HUES48 (cell line): ENCODE data around the gene UBN2.
"Not testable (repeated sequence)": the region's sequence is repeated elsewhere in the genome, so short reads cannot be mapped to it uniquely, and the experiment has no call there.

Experiments used
- H3K27ac ChIP-seq: one replicate; pipeline ENCODE4 v1.7.0; 2013; ENCODE audit warnings: low read depth, low read length, inconsistent platforms
- H3K27me3 ChIP-seq: 2 replicates; pipeline ENCODE4 v1.6.1; 2013; ENCODE audit warnings: mild to moderate bottlenecking, low read length; ENCODE audit not compliant: control insufficient read depth, insufficient read depth
- H3K36me3 ChIP-seq: 2 replicates; pipeline ENCODE4 v1.6.1; 2013; ENCODE audit warnings: low read length; ENCODE audit not compliant: control insufficient read depth, insufficient read depth
- H3K4me1 ChIP-seq: 2 replicates; pipeline ENCODE4 v1.6.1; 2013; ENCODE audit warnings: mild to moderate bottlenecking, low read length; ENCODE audit not compliant: control insufficient read depth, insufficient read depth
- H3K4me3 ChIP-seq: 2 replicates; pipeline ENCODE4 v1.5.1; 2013; ENCODE audit warnings: mild to moderate bottlenecking, low read depth, low read length
- H3K9ac ChIP-seq: 2 replicates; pipeline ENCODE4 v1.6.1; 2013; ENCODE audit warnings: mild to moderate bottlenecking, low read depth, low read length, moderate library complexity
- H3K9me3 ChIP-seq: 2 replicates; pipeline ENCODE4 v1.6.1; 2013; ENCODE audit warnings: low read length; ENCODE audit not compliant: control insufficient read depth, insufficient read depth

The UBN2 gene

GRCh38 chr7:139297795-139298194, 66.8 kb downstream of the UBN2 start:
- peak overlapping the region; percentile 41 for H3K27ac ChIP-seq
- H3K9ac ChIP-seq = no peak overlapping the region
- H3K4me1 ChIP-seq = no peaks in the 10 kb centered on the region
- no peaks in the 10 kb centered on the region for H3K9me3 ChIP-seq
- H3K4me3 ChIP-seq = no peak overlapping the region
- no peaks in the 10 kb centered on the region for H3K27me3 ChIP-seq
- peaks cover 55% of the 10 kb centered on the region for H3K36me3 ChIP-seq

DNA sequence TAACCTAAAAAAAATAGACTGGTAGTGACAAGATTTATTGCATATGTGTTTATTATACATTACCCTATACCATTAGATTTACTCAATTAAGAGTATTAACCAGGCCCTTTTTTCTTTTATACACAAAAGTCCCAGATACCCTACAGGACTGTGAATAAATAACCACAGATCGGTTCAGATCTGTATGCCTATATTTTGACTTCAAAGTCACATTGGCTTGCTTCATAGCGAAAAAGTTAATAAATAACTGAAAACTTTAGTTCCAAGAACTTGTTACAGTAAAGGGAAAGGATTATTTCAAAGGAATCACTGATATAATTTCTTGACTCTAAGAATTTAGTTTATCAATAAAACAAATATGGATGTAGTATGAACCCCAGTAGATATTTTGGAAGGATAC, 68.3 kb downstream of the UBN2 start:
- Histone ChIP-seq H3K9me3 (no peaks in the 10 kb centered on the region), H3K9ac (no peak overlapping the region), H3K27me3 (no peaks in the 10 kb centered on the region), H3K36me3 (peaks cover 42% of the 10 kb centered on the region), H3K4me3 (no peak overlapping the region), H3K4me1 (no peaks in the 10 kb centered on the region), H3K27ac (no peak overlapping the region)

- Histone ChIP-seq H3K27ac (no peak overlapping the region), H3K27me3 (no peaks in the 10 kb centered on the region), H3K4me3 (no peak overlapping the region), H3K9me3 (no peaks in the 10 kb centered on the region), H3K9ac (no peak overlapping the region), H3K36me3 (peaks cover 34% of the 10 kb centered on the region), H3K4me1 (no peaks in the 10 kb centered on the region)
Measured at GRCh38 chr7:139300390-139300789, 69.4 kb downstream of the UBN2 start.

DNA sequence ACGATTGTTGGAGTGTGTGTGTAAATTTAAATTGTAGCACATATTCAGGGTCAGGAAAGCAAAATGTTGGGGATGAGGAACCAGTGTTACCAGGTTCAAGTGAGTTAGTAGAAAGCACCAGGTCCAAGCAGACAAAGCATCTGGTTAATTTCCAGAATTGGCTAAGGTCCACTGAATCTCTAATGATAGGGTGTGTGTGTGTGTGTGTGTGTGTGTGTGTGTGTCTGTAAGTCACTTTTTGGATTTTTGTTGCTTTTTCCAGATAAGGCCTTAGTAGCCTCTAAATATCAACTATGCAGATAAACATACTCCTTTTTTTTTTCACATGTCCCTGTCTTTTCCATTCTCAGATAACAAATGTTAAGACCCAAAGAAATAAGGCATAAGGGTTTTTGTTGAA, 73.5 kb downstream of the UBN2 start:
- H3K36me3 ChIP-seq = peaks cover 19% of the 10 kb centered on the region

DNA sequence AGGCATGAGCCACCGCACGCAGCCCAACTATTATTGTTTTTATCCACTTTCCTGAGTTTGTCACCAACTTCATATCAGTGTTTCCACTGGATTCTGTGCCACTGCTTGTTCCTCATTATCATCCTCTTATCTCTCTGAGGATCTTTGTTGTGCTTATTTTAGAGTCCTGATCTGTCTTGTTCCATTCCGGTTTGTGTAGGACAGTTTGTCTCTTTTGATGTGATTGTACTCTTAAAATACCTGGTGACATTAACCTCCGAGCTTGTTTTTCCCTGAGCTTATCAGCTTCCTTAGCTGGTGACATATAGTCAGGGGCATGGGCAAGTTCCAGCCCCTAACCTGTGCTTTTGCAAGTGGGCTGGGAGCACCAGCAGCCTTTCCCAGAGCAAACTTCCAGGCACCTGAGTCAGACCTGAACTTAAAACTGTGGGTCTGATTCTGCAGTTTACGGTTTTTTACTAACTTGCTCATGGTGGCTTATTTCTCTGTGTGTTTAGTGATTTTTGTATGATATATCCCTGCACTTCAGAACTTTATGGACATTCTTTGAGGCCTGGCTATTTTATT, 87.0 kb downstream of the UBN2 start:
- no peak overlapping the region for H3K27ac ChIP-seq
- H3K4me3 ChIP-seq = no peak overlapping the region

More for the DNA sequence above, 73.5 kb downstream of the UBN2 start:
- Histone ChIP-seq H3K27ac (no peak overlapping the region), H3K9ac (no peak overlapping the region), H3K9me3 (no peaks in the 10 kb centered on the region), H3K4me1 (no peaks in the 10 kb centered on the region), H3K27me3 (no peaks in the 10 kb centered on the region), H3K4me3 (no peak overlapping the region)

GRCh38 chr7:139321071-139321745, 90.2 kb downstream of the UBN2 start:
- Histone ChIP-seq H3K9me3 (no peaks in the 10 kb centered on the region), H3K27me3 (no peaks in the 10 kb centered on the region), H3K36me3 (no peaks in the 10 kb centered on the region), H3K9ac (no peak overlapping the region), H3K4me3 (no peak overlapping the region), H3K27ac (no peak overlapping the region), H3K4me1 (no peaks in the 10 kb centered on the region)

More for the DNA sequence above, 87.0 kb downstream of the UBN2 start:
- no peak overlapping the region for H3K9ac ChIP-seq
- H3K27me3 ChIP-seq = no peaks in the 10 kb centered on the region
- H3K36me3 ChIP-seq = no peaks in the 10 kb centered on the region
- no peaks in the 10 kb centered on the region for H3K4me1 ChIP-seq
- no peaks in the 10 kb centered on the region for H3K9me3 ChIP-seq

DNA sequence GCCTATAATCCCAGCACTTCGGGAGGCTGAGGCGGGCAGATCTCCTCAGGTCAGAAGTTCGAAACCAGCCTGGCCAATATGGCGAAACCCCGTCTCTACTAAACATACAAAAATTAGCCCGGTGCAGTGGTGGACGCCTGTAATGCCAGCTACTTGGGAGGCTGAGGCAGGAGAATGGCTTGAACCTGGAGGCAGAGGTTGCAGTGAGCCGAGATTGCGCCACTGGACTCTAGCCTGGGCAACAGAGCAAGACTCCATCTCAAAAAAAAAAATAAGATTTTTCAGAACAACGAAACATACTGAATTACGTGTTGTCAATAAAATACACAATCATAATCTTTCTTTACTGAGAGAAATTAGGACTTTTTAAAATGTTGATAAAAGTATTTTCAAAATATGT, 93.7 kb downstream of the UBN2 start:
- H3K4me3 ChIP-seq, H3K9ac ChIP-seq, H3K9me3 ChIP-seq, H3K27me3 ChIP-seq, H3K36me3 ChIP-seq, H3K4me1 ChIP-seq, H3K27ac ChIP-seq: not testable (repeated sequence)

- H3K9me3 ChIP-seq = no peaks in the 10 kb centered on the region
- no peak overlapping the region for H3K27ac ChIP-seq
- no peaks in the 10 kb centered on the region for H3K27me3 ChIP-seq
- H3K4me1 ChIP-seq = no peaks in the 10 kb centered on the region
- no peaks in the 10 kb centered on the region for H3K36me3 ChIP-seq
- no peak overlapping the region for H3K9ac ChIP-seq
- H3K4me3 ChIP-seq = no peak overlapping the region
Measured at GRCh38 chr7:139328375-139328774, 97.3 kb downstream of the UBN2 start.

- Histone ChIP-seq H3K9ac (no peak overlapping the region), H3K9me3 (no peaks in the 10 kb centered on the region), H3K36me3 (no peaks in the 10 kb centered on the region), H3K4me1 (no peaks in the 10 kb centered on the region), H3K4me3 (no peak overlapping the region), H3K27me3 (no peaks in the 10 kb centered on the region), H3K27ac (no peak overlapping the region)
Measured at GRCh38 chr7:139329119-139329518, 98.1 kb downstream of the UBN2 start.

GRCh38 chr7:139330333-139331030, 99.4 kb downstream of the UBN2 start:
- Histone ChIP-seq H3K4me3 (no peak overlapping the region), H3K36me3 (no peaks in the 10 kb centered on the region), H3K27ac (no peak overlapping the region), H3K4me1 (no peaks in the 10 kb centered on the region), H3K27me3 (no peaks in the 10 kb centered on the region), H3K9me3 (no peaks in the 10 kb centered on the region), H3K9ac (no peak overlapping the region)

- H3K9me3 ChIP-seq = no peaks in the 10 kb centered on the region
- no peak overlapping the region for H3K27ac ChIP-seq
- no peaks in the 10 kb centered on the region for H3K4me1 ChIP-seq
Measured at GRCh38 chr7:139332697-139333359, 101.8 kb downstream of the UBN2 start.

More at GRCh38 chr7:139332697-139333359, 101.8 kb downstream of the UBN2 start:
- Histone ChIP-seq H3K36me3 (no peaks in the 10 kb centered on the region), H3K27me3 (no peaks in the 10 kb centered on the region), H3K9ac (no peak overlapping the region), H3K4me3 (no peak overlapping the region)
